Stimulated activated CD4-positive, alpha-beta T cell treated with anti-CD3 and anti-CD28 coated beads, Interleukin-4, amount 100 ng/mL, for 48 hours (primary cell): ENCODE measurements around the gene ZSWIM1.
"Not testable (repeated sequence)": the region's sequence is repeated elsewhere in the genome, so short reads cannot be mapped to it uniquely, and the experiment has no call there.

ENCODE experiments used
- DNase-seq, 2 donors: peaks; one replicate each; pipeline ENCODE4 v3.0.0-alpha.2; 2020; ENCODE audit warnings: low read depth in 2 of 2

Gene ZSWIM1

DNA sequence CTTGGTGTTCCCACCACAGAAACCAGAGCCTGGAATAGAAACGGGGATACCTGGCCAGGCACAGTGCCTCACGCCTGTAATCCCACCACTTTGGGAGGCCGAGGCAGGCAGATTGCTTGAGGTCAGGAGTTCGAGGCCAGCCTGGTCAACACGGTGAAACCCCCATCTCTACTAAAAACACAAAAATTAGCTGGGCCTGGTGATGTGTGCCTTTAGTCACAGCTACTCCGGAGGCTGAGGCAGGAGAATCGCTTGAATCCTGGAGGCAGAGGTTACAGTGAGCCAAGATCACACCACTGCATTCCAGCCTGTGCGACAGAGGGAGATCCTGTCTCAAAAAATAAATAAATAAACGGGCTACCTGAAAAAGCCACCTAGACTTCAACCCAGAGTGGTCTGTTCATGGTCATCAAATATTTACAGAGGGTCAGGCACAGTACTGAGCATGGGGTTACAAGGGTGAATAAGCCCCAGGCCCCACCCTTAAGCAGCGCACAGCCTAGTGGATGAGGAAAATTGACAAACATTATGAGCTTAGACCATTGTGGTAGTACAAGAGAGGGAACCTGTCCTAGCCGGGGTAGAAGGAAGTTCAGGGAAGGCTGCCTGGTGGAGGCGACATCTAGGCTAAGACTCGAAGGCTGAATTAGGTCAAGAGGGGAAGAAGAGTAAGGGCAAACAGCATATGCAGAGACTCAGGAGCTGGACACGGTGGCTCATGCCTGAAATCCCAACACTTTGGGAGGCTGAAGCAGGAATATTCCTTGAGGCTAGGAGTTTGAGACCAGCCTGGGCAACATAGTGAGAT is 46.2 kb downstream of the ZSWIM1 start:
- no peak for DNase-seq

DNA sequence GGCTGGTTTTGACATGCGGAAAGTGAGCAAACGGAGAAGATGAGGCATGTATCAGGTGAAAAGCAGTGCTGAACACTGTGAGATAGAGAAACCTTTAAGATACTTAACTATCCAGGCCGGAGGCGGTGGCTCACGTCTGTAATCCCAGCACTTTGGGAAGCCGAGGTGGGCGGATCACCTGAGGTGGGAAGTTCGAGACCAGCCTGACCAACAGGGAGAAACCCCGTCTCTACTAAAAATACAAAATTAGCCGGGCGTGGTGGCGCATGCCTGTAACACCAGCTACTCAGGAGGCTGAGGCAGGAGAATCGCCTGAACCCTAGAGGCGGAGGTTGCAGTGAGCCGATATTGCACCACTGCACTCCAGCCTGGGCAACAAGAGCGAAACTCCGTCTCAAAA is 50.7 kb downstream of the ZSWIM1 start:
- DNase-seq, result not testable (repeated sequence)

DNA sequence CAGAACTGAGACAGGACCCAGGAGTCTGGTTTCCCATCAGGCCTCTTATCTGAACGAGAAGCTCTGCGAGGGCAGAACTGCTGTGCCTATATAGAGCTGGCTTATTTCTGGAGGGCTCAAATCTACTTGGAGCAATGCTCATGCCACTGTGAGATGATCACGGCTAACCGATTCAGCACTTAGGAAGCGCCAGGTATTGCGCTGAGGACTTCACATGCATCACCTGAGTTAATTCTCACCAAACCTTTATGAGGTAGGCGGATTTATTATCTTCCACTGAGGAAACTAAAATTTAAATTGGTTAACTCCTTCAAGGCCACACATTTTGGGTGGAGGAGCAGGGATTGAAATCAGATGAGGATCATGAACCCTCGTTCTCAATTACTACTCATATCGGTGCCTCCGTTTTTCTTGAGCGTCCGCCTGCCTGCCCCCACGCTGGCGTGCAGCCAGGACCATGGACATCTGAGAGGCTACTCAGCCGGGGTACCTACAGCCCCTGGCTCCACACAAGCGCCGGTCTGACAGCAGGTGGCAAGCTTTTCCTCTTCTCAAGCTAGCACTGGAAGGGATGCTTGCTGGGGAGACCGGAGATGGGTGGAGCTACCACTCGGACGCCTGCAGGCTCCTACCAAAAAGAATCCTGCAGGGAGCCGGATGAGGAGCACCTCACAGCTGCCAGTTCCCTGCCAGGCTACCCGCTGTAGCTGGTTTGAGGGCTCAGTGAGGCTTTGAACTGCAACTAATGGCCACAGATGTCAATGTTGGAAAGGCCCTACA is 52.4 kb downstream of the ZSWIM1 start:
- peak; percentile 38 to 53 for DNase-seq

DNA sequence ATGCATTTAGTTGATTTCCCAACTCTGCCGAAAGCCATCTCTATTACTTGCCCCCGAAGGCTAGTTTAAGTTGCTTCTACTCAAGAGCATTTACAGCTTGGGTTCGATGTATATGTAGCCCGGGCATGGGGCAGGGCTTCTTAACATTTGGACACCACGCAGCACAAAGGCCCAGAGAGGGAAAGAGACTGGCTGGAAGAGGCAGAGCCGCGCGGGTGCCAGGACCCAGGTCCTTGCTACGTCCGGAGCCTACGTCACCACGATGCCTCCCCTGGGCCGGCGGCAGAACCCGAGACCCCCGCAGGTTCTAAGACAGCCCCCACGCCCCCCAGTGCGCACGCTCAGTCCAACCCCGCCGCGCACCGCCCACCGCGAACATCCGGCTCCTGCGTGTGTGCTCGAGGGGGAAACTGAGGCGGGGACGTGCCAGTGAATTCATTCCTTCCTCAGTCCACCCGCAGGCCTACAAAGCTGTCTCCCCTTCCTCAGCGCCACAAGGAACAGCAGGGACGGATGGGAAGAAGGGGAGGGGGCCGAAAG is 53.1 kb downstream of the ZSWIM1 start:
- peak; percentile 22 to 40 for DNase-seq
